Stimulated activated CD8-positive, alpha-beta memory T cell treated with anti-CD3 and anti-CD28 coated beads, Interleukin-4, amount 100 ng/mL, for 48 hours (primary cell): ENCODE results near the gene NR2F2.

Experiments used
- DNase-seq: peaks from one replicate; pipeline ENCODE4 v3.0.0-alpha.2; 2020

The NR2F2 gene

GRCh38 chr15:96332637-96333121 is 2.2 kb downstream of the NR2F2 start:
- DNase-seq = no peak

GRCh38 chr15:96333131-96334016 is 2.9 kb downstream of the NR2F2 start:
- no peak for DNase-seq

GRCh38 chr15:96334017-96334704 is 3.7 kb downstream of the NR2F2 start:
- DNase-seq = no peak

GRCh38 chr15:96334705-96335410 is 4.4 kb downstream of the NR2F2 start:
- DNase-seq = no peak

GRCh38 chr15:96335411-96336024 is 5.0 kb downstream of the NR2F2 start:
- DNase-seq = no peak

- no peak for DNase-seq
Observed at GRCh38 chr15:96336108-96336595, 5.7 kb downstream of the NR2F2 start.

- DNase-seq = no peak
Observed at GRCh38 chr15:96336596-96337364, 6.3 kb downstream of the NR2F2 start.

GRCh38 chr15:96337365-96338023 is 7.0 kb downstream of the NR2F2 start:
- DNase-seq = no peak

GRCh38 chr15:96338074-96338765 is 7.7 kb downstream of the NR2F2 start:
- DNase-seq = no peak

- no peak for DNase-seq
Observed at GRCh38 chr15:96338766-96339618, 8.5 kb downstream of the NR2F2 start.

- no peak for DNase-seq
Observed at GRCh38 chr15:96339619-96340347, 9.3 kb downstream of the NR2F2 start.

- DNase-seq = no peak
Observed at GRCh38 chr15:96340348-96340597, 9.8 kb downstream of the NR2F2 start.

- no peak for DNase-seq
Observed at GRCh38 chr15:96340598-96341512, 10.4 kb downstream of the NR2F2 start.

GRCh38 chr15:96341513-96342405 is 11.3 kb downstream of the NR2F2 start:
- DNase-seq = no peak

GRCh38 chr15:96342406-96343112 is 12.1 kb downstream of the NR2F2 start:
- no peak for DNase-seq
